ENCODE results near the gene GAMT.

The GAMT gene

DNA sequence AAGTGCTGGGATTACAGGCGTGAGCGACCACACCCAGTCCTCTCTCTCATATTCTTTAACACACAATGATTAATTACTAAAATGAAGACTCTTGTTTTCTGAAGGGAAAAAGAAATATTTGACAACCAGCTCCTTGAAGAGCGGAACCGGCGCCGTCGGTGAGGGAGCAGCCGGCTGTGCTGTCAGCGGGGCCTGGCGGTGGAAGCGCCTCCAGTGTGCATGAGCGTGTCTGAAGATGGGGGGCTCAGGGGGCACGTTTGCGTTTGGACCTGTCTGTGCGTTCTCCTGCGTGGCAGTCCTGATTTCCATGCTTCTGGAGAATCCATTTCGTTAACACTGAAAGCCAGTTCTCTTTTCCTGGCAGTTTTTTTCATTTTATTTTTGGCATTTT, 24.9 kb downstream of the GAMT start:
- Histone ChIP-seq H3K4me3 (ENCODE audit: low read depth, low read length) (no peak overlapping the region), H3K9me3 (ENCODE audit: severe bottlenecking) (no peaks in the 10 kb centered on the region), H3K27me3 (ENCODE audit: insufficient read depth, low read depth, severe bottlenecking) (no peaks in the 10 kb centered on the region), H3K27ac (no peak overlapping the region), H3K36me3 (peaks cover 42% of the 10 kb centered on the region)
- no peak for TF ChIP-seq CTCF (IDR thresholded peaks at IDR 0.05; ENCODE audit: low read depth, low read length)
- no peak for DNase-seq

DNA sequence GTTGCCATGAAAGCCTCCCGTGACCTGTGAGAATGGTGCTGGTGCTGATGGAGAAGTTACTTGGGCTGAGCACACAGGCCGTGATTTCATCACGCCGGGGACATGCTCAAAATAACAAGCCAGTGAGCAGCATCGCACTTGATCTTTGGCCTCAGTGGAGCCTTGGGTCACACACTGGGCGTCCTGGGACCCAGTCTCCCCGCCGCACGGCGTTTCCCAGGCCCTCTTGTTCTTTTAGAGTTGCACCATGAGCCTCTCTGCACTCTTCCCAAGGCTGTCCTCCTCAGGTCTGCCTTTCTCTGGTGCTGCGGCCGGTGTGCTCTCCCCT, 27.1 kb downstream of the GAMT start:
- no peak for TF ChIP-seq CTCF (IDR thresholded peaks at IDR 0.05; ENCODE audit: low read depth, low read length)
- Histone ChIP-seq H3K9me3 (ENCODE audit: severe bottlenecking) (no peaks in the 10 kb centered on the region), H3K4me3 (ENCODE audit: low read depth, low read length) (no peak overlapping the region), H3K27ac (no peak overlapping the region), H3K36me3 (peaks cover 63% of the 10 kb centered on the region), H3K27me3 (ENCODE audit: insufficient read depth, low read depth, severe bottlenecking) (no peaks in the 10 kb centered on the region)
- DNase-seq: no peak

GRCh38 chr19:1373534-1374249, 27.6 kb downstream of the GAMT start:
- Histone ChIP-seq H3K27ac (peak overlapping the region; percentile 53), H3K4me3 (ENCODE audit: low read depth, low read length) (no peak overlapping the region), H3K36me3 (peaks cover 66% of the 10 kb centered on the region), H3K9me3 (ENCODE audit: severe bottlenecking) (no peaks in the 10 kb centered on the region), H3K27me3 (ENCODE audit: insufficient read depth, low read depth, severe bottlenecking) (no peaks in the 10 kb centered on the region)
- peak; percentile 82 for DNase-seq
- no peak for TF ChIP-seq CTCF (IDR thresholded peaks at IDR 0.05; ENCODE audit: low read depth, low read length)

- Histone ChIP-seq H3K9me3 (ENCODE audit: severe bottlenecking) (no peaks in the 10 kb centered on the region), H3K27ac (peak overlapping the region; percentile 53), H3K4me3 (ENCODE audit: low read depth, low read length) (no peak overlapping the region), H3K36me3 (peaks cover 69% of the 10 kb centered on the region), H3K27me3 (ENCODE audit: insufficient read depth, low read depth, severe bottlenecking) (no peaks in the 10 kb centered on the region)
- DNase-seq: no peak
- TF ChIP-seq CTCF (IDR thresholded peaks at IDR 0.05; ENCODE audit: low read depth, low read length): no peak
Measured at GRCh38 chr19:1373042-1373533, 28.3 kb downstream of the GAMT start.

DNA sequence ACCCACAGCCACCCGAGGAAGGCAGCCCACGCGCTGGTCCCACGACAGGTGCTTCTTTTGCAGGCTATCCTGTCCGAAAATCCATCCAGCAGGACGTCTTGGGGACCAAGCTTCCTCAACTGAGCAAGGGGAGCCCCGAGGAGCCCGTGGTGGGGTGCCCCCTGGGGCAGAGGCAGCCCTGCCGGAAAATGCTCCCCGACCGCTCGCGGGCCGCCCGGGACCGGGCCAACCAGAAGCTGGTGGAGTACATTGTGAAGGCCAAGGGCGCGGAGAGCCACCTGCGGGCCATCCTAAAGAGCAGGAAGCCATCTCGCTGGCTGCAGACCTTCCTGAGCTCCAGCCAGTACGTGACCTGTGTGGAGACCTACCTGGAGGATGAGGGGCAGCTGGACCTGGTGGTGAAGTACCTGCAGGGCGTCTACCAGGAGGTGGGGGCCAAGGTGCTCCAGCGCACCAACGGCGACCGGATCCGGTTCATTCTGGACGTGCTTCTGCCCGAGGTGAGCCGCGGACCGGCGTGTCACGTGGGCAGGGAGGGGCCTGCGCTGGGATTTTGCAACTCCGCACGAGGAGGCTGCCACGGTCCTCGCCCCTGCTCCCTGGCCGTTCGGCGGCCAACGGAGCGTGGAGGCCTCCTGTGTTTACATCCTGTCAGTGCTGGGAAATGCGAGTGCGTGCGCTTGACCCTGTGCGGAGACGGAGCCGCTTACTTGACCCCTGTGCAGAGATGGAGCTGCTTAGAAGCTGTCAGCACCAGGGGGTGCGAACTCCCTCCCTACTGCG, 30.6 kb downstream of the GAMT start:
- Histone ChIP-seq H3K4me3 (ENCODE audit: low read depth, low read length) (no peak overlapping the region), H3K27me3 (ENCODE audit: insufficient read depth, low read depth, severe bottlenecking) (no peaks in the 10 kb centered on the region), H3K36me3 (peaks cover 68% of the 10 kb centered on the region), H3K9me3 (ENCODE audit: severe bottlenecking) (no peaks in the 10 kb centered on the region), H3K27ac (no peak overlapping the region)
- TF ChIP-seq CTCF (IDR thresholded peaks at IDR 0.05; ENCODE audit: low read depth, low read length): no peak
- no peak for DNase-seq

Measured in WERI-Rb-1 (cell line).